GM18508 (cell line): Measurements from ENCODE around the gene NEMP2.
"Not testable (repeated sequence)": the region's sequence is repeated elsewhere in the genome, so short reads cannot be mapped to it uniquely, and the experiment has no call there.

Experiments
- ATAC-seq: cut with Tn5 transposase; IDR thresholded peaks from one replicate; pipeline ENCODE4 v1.9.1; 2021; ENCODE audit warnings: moderate number of reproducible peaks; ENCODE audit not compliant: insufficient read depth, unreplicated experiment

The NEMP2 gene

GRCh38 chr2:190499273-190499672 is 35.2 kb downstream of the NEMP2 start:
- no peak for ATAC-seq

- ATAC-seq = no peak
Measured at GRCh38 chr2:190497428-190497827, 37.1 kb downstream of the NEMP2 start.

GRCh38 chr2:190494600-190495227 is 39.8 kb downstream of the NEMP2 start:
- ATAC-seq = not testable (repeated sequence)

- no peak for ATAC-seq
Measured at GRCh38 chr2:190493095-190493494, 41.4 kb downstream of the NEMP2 start.

- no peak for ATAC-seq
Measured at GRCh38 chr2:190490502-190490901, 44.0 kb downstream of the NEMP2 start.

- ATAC-seq = no peak
Measured at GRCh38 chr2:190489475-190489874, 45.0 kb downstream of the NEMP2 start.

- no peak for ATAC-seq
Measured at GRCh38 chr2:190488516-190489233, 45.8 kb downstream of the NEMP2 start.

GRCh38 chr2:190486037-190486623 is 48.4 kb downstream of the NEMP2 start:
- no peak for ATAC-seq

- no peak for ATAC-seq
Measured at GRCh38 chr2:190482451-190482850, 52.1 kb downstream of the NEMP2 start.

GRCh38 chr2:190481339-190481738 is 53.2 kb downstream of the NEMP2 start:
- no peak for ATAC-seq

GRCh38 chr2:190478572-190479195 is 55.8 kb downstream of the NEMP2 start:
- no peak for ATAC-seq

- no peak for ATAC-seq
Measured at GRCh38 chr2:190477661-190478454, 56.7 kb downstream of the NEMP2 start.

- ATAC-seq = no peak
Measured at GRCh38 chr2:190470256-190470826, 64.2 kb downstream of the NEMP2 start.

- no peak for ATAC-seq
Measured at GRCh38 chr2:190469771-190470170, 64.8 kb downstream of the NEMP2 start.

- ATAC-seq = no peak
Measured at GRCh38 chr2:190468814-190469569, 65.5 kb downstream of the NEMP2 start.

- ATAC-seq = not testable (repeated sequence)
Measured at GRCh38 chr2:190468354-190468753, 66.2 kb downstream of the NEMP2 start.

GRCh38 chr2:190467575-190468083 is 66.9 kb downstream of the NEMP2 start:
- no peak for ATAC-seq

- ATAC-seq = no peak
Measured at GRCh38 chr2:190466819-190467446, 67.6 kb downstream of the NEMP2 start.

- ATAC-seq = peak; percentile 45
Measured at GRCh38 chr2:190465060-190465459, 69.5 kb downstream of the NEMP2 start.
